ENCODE data around the gene TRPC5OS.

DNA sequence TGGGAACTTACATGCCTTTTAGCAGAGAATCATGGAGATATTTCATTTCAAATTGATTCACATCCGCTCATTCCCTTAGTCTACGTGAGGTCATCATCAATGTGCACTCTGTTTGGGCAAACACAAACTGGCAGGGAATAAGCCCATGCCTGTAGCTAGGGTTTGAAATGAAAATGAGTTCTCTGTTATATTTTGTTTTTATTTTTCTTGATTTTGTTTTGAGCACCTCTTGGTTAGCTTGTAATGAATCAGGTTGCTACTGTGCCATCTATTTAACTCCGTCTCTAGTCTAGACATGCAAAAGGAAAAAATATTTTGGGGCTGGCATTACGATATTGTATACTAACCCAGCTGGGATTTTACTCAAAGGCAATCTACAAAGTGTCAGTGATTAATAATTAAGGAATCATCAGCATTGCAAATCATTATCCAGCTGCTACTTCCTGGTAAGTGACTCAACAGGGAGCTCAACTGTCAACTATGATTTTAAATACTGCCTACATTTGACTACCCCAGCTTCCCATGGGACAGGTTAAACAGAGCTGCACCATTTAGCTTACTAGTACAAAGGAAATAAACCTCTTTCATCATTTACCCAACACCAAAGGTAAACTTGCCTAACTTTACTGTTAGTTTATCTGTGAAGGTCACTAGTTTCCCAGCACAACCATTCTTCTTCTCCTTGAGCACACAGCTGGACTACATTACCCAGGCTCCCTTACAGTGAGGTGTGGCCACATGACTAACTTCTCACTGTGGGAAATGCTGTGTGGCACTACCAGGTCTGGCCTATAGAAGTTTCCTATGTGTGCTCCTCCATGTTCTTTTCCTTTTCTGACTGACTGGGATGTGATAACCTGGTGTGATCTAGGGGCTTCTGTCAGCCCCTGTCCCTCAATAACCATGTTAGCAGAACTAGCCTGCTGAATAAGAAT lies 21.2 kb upstream of the TRPC5OS start:
- TF ChIP-seq, protein P1, sequence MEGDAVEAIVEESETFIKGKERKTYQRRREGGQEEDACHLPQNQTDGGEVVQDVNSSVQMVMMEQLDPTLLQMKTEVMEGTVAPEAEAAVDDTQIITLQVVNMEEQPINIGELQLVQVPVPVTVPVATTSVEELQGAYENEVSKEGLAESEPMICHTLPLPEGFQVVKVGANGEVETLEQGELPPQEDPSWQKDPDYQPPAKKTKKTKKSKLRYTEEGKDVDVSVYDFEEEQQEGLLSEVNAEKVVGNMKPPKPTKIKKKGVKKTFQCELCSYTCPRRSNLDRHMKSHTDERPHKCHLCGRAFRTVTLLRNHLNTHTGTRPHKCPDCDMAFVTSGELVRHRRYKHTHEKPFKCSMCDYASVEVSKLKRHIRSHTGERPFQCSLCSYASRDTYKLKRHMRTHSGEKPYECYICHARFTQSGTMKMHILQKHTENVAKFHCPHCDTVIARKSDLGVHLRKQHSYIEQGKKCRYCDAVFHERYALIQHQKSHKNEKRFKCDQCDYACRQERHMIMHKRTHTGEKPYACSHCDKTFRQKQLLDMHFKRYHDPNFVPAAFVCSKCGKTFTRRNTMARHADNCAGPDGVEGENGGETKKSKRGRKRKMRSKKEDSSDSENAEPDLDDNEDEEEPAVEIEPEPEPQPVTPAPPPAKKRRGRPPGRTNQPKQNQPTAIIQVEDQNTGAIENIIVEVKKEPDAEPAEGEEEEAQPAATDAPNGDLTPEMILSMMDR (IDR thresholded peaks at IDR 0.05): no peak
- TF ChIP-seq POLR2A (IDR thresholded peaks at IDR 0.05): no peak
